ENCODE results near the gene SPDYE2B.
"Not testable (repeated sequence)": the region's sequence is repeated elsewhere in the genome, so short reads cannot be mapped to it uniquely, and the experiment has no call there.

Gene SPDYE2B, protein sequence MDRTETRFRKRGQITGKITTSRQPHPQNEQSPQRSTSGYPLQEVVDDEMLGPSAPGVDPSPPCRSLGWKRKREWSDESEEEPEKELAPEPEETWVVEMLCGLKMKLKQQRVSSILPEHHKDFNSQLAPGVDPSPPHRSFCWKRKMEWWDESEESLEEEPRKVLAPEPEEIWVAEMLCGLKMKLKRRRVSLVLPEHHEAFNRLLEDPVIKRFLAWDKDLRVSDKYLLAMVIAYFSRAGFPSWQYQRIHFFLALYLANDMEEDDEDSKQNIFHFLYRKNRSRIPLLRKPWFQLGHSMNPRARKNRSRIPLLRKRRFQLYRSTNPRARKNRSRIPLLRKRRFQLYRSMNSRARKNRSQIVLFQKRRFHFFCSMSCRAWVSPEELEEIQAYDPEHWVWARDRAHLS

GRCh38 chr7:102649924-102650323 lies at the start of gene SPDYE2B:
SPDYE2B (plus strand) TSS chr7:102650319; CDS start chr7:102652349, 2,030 bp downstream.
- not testable (repeated sequence) for H3K36me3 Mint-ChIP-seq (ENCODE audit: low read depth); H3K27me3 Mint-ChIP-seq; ATAC-seq; H3K4me3 Mint-ChIP-seq; H3K27ac Mint-ChIP-seq; H3K9me3 Mint-ChIP-seq; DNase-seq; H3K4me1 Mint-ChIP-seq

- H3K27me3 Mint-ChIP-seq; DNase-seq; H3K9me3 Mint-ChIP-seq; H3K36me3 Mint-ChIP-seq (ENCODE audit: low read depth); H3K4me1 Mint-ChIP-seq; H3K4me3 Mint-ChIP-seq; ATAC-seq; H3K27ac Mint-ChIP-seq: not testable (repeated sequence)
Observed at GRCh38 chr7:102602317-102602716, 47.8 kb upstream of the SPDYE2B start.

DNA sequence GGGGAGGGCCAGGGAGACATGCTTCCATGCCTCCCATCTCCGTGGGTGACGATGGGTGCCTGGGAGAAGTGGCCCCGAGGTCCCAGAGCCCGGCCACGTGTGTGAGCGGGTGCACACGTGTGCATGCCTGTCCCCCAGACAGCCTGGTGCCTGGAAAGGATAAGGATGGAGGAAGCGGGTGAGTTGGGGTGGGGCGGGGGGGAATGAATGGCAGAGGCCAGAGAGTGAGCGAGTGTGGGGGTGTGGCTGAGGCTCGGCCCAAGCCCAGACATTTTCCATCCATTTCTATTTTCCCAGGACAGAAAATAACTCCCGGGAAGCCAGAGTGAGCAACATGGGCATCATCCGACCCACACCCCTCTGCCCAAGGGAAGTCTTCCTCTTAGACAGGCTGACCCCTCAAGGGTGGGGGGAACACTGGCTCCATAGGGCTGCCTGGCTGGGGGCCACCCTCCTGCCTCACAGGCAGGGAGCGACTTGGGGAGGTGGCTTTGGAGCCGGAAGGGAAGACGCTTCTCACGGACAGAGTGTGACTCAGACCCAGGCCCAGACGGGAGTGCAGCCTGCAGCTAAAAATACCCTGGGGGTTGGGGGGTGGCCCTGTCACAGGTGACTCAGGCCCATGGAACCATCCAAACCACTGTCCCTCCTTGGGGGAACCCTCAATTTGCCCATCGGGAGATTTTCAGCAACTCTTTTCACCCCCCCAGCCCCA lies 45.5 kb upstream of the SPDYE2B start:
- not testable (repeated sequence) for H3K27ac Mint-ChIP-seq; H3K27me3 Mint-ChIP-seq; H3K4me1 Mint-ChIP-seq; H3K9me3 Mint-ChIP-seq; H3K4me3 Mint-ChIP-seq; H3K36me3 Mint-ChIP-seq (ENCODE audit: low read depth); DNase-seq; ATAC-seq

GRCh38 chr7:102606848-102607247 lies 43.3 kb upstream of the SPDYE2B start:
- H3K27me3 Mint-ChIP-seq; H3K27ac Mint-ChIP-seq; ATAC-seq; DNase-seq; H3K36me3 Mint-ChIP-seq (ENCODE audit: low read depth); H3K9me3 Mint-ChIP-seq; H3K4me3 Mint-ChIP-seq; H3K4me1 Mint-ChIP-seq: not testable (repeated sequence)

GRCh38 chr7:102609734-102610133 lies 40.4 kb upstream of the SPDYE2B start:
- not testable (repeated sequence) for H3K27ac Mint-ChIP-seq; H3K4me1 Mint-ChIP-seq; H3K4me3 Mint-ChIP-seq; H3K9me3 Mint-ChIP-seq; H3K27me3 Mint-ChIP-seq; H3K36me3 Mint-ChIP-seq (ENCODE audit: low read depth); DNase-seq; ATAC-seq

DNA sequence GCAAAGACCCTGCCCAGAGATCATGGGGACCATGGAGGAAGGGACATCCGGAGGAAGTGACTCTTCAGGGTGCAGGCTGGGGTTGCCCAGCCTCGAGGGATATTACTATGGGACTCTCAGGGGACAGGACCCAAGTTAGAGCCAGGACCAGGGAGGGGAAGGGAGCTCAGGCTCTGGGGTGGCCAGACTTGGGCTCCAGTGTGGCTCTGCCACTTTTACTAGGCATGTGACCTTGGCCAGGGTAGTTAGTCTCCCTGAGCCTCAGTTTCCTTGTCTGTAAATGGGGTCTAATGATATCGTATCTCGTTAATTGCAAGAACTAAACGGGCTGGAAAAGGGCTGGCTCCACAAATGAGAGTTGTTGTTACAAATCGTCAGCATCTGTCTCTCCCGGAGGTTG lies 39.7 kb upstream of the SPDYE2B start:
- not testable (repeated sequence) for H3K27me3 Mint-ChIP-seq; H3K9me3 Mint-ChIP-seq; ATAC-seq; H3K4me1 Mint-ChIP-seq; H3K4me3 Mint-ChIP-seq; H3K36me3 Mint-ChIP-seq (ENCODE audit: low read depth); H3K27ac Mint-ChIP-seq; DNase-seq

- ATAC-seq = peak; percentile 50
- H3K27ac Mint-ChIP-seq; H3K36me3 Mint-ChIP-seq (ENCODE audit: low read depth); H3K9me3 Mint-ChIP-seq; DNase-seq; H3K4me1 Mint-ChIP-seq; H3K27me3 Mint-ChIP-seq; H3K4me3 Mint-ChIP-seq: not testable (repeated sequence)
Observed at GRCh38 chr7:102611013-102611674, 39.0 kb upstream of the SPDYE2B start.

- not testable (repeated sequence) for H3K9me3 Mint-ChIP-seq; ATAC-seq; H3K27me3 Mint-ChIP-seq; H3K4me3 Mint-ChIP-seq; H3K4me1 Mint-ChIP-seq; H3K36me3 Mint-ChIP-seq (ENCODE audit: low read depth); DNase-seq; H3K27ac Mint-ChIP-seq
Observed at GRCh38 chr7:102611675-102612325, 38.3 kb upstream of the SPDYE2B start.

- not testable (repeated sequence) for H3K36me3 Mint-ChIP-seq (ENCODE audit: low read depth); H3K27me3 Mint-ChIP-seq; DNase-seq; H3K4me1 Mint-ChIP-seq; H3K4me3 Mint-ChIP-seq; H3K27ac Mint-ChIP-seq; H3K9me3 Mint-ChIP-seq
- peak; percentile 8 for ATAC-seq
Observed at GRCh38 chr7:102613575-102614345, 36.4 kb upstream of the SPDYE2B start.

GRCh38 chr7:102614346-102614697 lies 35.8 kb upstream of the SPDYE2B start:
- not testable (repeated sequence) for H3K4me1 Mint-ChIP-seq; H3K27ac Mint-ChIP-seq; H3K36me3 Mint-ChIP-seq (ENCODE audit: low read depth); H3K27me3 Mint-ChIP-seq; H3K4me3 Mint-ChIP-seq; H3K9me3 Mint-ChIP-seq; DNase-seq; ATAC-seq

- DNase-seq; H3K27ac Mint-ChIP-seq; H3K36me3 Mint-ChIP-seq (ENCODE audit: low read depth); H3K4me1 Mint-ChIP-seq; H3K9me3 Mint-ChIP-seq; H3K4me3 Mint-ChIP-seq; ATAC-seq; H3K27me3 Mint-ChIP-seq: not testable (repeated sequence)
Observed at GRCh38 chr7:102614873-102615272, 35.2 kb upstream of the SPDYE2B start.

DNA sequence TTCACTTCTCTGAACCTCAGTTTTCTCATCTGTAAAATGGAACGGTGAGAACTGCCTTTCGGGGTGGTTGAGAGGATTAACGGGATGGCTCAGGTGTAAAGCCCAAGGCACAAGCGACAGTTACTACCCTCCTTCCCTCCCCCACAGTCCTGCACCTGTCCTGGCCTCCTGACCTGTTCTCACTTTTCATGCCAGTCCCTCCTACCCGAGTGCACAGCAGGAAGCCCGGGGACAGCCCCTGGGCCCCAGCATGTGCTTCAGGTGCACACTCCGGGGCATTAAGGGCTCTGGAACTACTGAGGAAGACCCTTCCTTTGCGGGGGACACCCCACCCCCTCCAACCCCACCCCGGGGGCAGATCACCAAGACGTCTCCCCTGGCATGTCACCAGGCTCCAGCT lies 34.2 kb upstream of the SPDYE2B start:
- H3K4me3 Mint-ChIP-seq; H3K4me1 Mint-ChIP-seq; H3K27me3 Mint-ChIP-seq; H3K9me3 Mint-ChIP-seq; H3K36me3 Mint-ChIP-seq (ENCODE audit: low read depth); DNase-seq; H3K27ac Mint-ChIP-seq: not testable (repeated sequence)
- ATAC-seq = peak; percentile 23

DNA sequence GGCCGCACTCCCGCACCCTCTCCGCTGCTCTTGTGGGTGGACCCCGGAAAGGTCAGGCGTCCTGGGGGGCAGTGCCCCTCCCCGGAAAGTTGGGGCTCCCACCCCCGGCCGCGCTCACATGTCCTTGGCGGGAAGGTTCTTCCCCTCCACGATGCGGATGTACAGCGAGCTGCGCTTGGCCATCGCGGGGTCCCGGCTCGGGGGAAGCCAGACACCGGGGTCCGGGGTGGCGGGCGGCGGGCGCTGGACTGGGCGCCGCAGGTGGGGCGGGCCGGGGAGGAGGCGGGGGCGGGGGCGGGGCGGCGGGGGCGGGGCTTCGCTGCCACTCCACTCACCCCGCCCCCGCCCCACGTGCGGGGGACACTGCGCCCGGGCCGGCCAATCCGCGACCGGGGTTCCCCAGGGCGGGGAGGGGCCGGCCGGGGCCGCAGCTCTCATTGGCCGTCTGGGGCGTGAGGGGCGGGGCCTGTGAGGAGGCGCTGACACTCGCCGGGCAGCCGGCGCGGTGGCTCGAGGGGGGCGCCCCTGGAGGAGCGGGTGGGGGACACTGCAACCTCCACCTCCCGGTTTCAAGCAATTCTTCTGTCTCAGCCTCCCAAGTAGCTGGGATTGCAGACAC lies 33.5 kb upstream of the SPDYE2B start, which contains the start of gene RASA4:
TSS of gene RASA4 (minus strand) at position 250 of the 619 bp plus-strand sequence. CDS start at position 183, 67 bp downstream.
- DNase-seq = peak; percentile 40
- not testable (repeated sequence) for H3K4me1 Mint-ChIP-seq

DNA sequence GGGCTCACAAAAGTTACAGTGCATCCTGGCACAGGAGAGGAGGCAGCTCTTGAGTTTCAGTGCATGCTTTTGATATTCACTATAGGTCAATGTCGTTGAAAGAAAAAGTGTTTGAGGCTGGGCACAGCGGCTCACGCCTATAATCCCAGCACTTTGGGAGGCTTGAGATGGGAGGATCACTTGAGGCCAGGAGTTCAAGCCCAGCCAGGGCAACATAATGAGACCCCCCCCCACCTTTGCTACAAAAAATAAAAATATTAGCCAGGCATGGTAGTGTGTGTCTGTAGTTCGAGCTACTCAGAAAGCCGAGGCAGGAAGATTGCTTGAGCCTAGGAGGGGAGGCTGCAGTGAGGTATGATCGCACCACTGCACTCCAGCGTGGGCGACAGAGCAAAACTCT lies 32.0 kb upstream of the SPDYE2B start:
- H3K27ac Mint-ChIP-seq; H3K9me3 Mint-ChIP-seq; ATAC-seq; H3K4me3 Mint-ChIP-seq; H3K36me3 Mint-ChIP-seq (ENCODE audit: low read depth); H3K4me1 Mint-ChIP-seq; DNase-seq; H3K27me3 Mint-ChIP-seq: not testable (repeated sequence)

More for the DNA sequence above, 33.5 kb upstream of the SPDYE2B start, which contains the start of gene RASA4:
- H3K27me3 Mint-ChIP-seq; H3K36me3 Mint-ChIP-seq (ENCODE audit: low read depth); H3K9me3 Mint-ChIP-seq; H3K27ac Mint-ChIP-seq; H3K4me3 Mint-ChIP-seq: not testable (repeated sequence)
- ATAC-seq = peak; percentile 80
